WI38 (cell line): ENCODE data around the gene CAMK2A.

ENCODE experiments used
- H3K4me3 ChIP-seq: 2 replicates; pipeline ENCODE4 v1.5.1; 2011; ENCODE audit warnings: low read depth, mild to moderate bottlenecking, control low read depth, low read length
- CTCF ChIP-seq: IDR thresholded peaks from 2 replicates; pipeline ENCODE4 v1.5.1; 2012; ENCODE audit warnings: low read depth, mild to moderate bottlenecking, control low read depth, low read length

The CAMK2A gene

DNA sequence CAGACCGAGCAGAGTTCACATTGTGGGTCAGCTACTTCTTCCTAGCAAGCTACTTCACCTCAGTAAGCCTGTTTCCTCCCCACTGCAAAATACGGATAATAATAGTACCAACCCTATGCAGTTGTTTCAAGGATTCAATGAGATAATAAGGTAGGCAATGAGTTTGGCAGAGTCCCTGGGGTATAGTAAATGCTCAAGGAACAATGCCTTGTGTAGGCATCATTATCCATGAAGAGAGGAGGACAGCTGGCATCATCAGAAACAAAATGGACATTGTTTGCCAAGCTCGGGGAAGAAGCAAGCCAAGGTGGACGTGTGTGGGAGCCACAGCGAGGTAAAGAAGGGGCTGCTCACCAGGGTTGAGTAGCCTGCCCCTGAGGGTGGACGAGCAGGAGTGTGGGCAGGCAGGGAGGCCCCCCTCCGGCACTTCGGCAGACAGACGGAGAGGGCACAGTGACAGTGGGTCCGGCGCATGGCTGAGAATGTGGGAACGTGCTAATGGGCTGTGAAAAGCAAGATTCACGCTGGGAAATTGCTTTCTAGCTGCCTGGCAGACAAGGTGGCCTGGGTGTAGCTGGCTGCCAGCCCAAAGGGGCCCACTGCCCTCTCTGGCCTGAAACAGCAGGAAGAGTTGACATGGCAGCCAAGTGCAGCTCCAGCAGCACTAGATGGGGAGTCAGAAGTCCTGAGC, 10.1 kb downstream of the CAMK2A start:
- no peak overlapping the region for H3K4me3 ChIP-seq
- no peak for TF ChIP-seq CTCF

GRCh38 chr5:150278916-150279315, 10.7 kb downstream of the CAMK2A start:
- no peak for TF ChIP-seq CTCF
- no peak overlapping the region for H3K4me3 ChIP-seq

- no peak for TF ChIP-seq CTCF
- no peak overlapping the region for H3K4me3 ChIP-seq
Observed at GRCh38 chr5:150278046-150278730, 11.4 kb downstream of the CAMK2A start.

GRCh38 chr5:150277043-150277442, 12.5 kb downstream of the CAMK2A start:
- H3K4me3 ChIP-seq = no peak overlapping the region

DNA sequence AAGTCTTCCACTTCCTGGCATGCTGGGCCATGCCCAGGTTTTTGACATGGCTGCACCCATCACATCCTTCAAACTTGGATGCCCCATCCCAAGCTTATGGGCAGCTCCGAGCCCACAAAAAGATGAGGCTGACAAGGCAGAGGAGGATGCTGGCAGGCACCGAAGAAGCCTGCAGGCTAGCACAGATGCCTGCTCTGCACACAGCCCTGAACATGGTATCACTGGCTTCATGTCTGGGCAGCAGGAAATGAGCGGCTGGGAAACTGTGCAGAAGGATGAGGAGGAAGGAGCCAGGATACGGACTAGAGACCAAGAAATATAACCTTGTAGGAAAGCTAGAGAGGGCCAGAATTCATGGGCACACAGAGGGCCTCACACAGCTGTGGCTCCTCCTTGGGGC, 14.8 kb downstream of the CAMK2A start:
- no peak for TF ChIP-seq CTCF

More at GRCh38 chr5:150277043-150277442, 12.5 kb downstream of the CAMK2A start:
- no peak for TF ChIP-seq CTCF

DNA sequence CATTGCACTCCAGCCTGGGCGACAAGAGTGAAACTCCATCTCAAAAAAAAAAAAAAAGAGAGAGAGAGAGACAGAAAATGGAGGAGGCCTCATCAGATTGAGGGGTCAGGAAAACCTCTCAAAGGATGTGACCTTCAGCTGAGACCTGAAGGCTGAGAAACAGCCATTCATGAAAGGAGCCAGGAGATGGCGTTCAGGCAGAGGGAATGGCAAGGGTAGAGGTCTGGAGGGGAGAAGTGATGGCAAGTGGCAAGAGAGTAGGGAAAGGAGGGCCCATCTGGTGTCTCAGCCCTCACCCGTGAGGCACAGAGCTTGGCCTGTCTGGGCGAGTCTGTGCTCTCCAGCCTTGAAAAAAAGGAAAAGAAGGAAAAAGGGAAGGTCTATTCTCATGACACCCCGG, 17.0 kb downstream of the CAMK2A start:
- H3K4me3 ChIP-seq = no peak overlapping the region
- peak; percentile 71 for TF ChIP-seq CTCF

More for the DNA sequence above, 14.8 kb downstream of the CAMK2A start:
- no peak overlapping the region for H3K4me3 ChIP-seq

- TF ChIP-seq CTCF = no peak
- no peak overlapping the region for H3K4me3 ChIP-seq
Observed at GRCh38 chr5:150271923-150272322, 17.6 kb downstream of the CAMK2A start.
